Fibroblast of peridontal ligament (primary cell): ENCODE data around the gene DHRS4L2.
"Not testable (repeated sequence)": the region's sequence is repeated elsewhere in the genome, so short reads cannot be mapped to it uniquely, and the experiment has no call there.

Source experiments
- DNase-seq: peaks from one replicate; pipeline ENCODE4 v3.0.0-alpha.2; 2010; ENCODE audit errors: extremely low read depth

DHRS4L2 gene

DNA sequence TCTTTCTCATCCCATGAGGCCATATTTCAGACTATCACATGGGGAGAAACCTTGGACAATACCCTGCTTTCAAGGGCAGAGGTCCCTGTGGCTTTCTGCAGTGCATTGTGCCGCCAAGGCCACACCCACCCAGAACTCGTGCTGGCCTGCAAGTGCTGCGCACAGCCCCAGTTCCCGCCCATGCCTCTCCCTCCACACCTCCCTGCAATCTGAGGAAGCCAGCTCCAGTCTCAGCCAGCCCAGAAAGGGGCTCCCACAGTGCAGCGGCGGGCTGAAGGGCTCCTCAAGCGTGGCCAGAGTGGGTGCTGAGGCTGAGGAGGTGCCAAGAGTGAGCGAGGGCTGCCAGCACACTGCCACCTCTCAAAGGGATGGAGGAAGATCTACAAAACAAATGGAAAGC, 15.6 kb upstream of the DHRS4L2 start:
- not testable (repeated sequence) for DNase-seq

DNA sequence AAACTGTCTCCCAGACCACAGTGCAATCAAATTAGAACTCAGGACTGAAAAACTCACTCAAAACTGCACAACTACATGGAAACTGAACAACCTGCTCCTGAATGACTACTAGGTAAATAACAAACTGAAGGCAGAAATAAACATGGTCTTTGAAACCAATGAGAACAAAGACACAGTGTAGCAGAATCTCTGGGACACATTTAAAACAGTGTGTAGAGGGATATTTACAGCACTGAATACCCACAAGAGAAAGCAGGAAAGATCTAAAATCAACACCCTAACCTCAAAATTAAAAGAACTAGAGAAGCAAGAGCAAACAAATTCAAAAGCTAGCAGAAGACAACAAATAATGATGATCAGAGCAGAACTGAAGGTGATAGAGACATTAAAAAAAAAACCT, 14.7 kb upstream of the DHRS4L2 start:
- not testable (repeated sequence) for DNase-seq

DNA sequence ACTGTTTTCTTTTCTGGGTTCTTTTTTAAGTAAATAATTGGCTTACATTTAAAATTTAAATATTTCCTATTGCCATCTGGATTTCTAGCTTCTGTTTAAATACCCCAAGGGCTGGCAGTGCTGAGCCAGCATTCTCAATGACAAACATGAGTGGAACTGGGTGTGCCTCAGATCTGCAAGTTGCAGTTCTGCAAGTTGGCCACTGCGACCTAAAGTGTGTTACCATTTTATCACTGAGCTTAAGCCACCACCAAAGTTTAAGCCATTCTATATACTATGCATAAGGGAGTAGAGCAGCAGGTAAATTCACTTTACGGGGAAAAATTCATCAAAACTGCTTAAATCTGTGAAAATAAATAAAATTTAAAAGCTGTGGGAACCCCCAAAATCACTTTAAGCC, 11.5 kb upstream of the DHRS4L2 start:
- DNase-seq: not testable (repeated sequence)

DNA sequence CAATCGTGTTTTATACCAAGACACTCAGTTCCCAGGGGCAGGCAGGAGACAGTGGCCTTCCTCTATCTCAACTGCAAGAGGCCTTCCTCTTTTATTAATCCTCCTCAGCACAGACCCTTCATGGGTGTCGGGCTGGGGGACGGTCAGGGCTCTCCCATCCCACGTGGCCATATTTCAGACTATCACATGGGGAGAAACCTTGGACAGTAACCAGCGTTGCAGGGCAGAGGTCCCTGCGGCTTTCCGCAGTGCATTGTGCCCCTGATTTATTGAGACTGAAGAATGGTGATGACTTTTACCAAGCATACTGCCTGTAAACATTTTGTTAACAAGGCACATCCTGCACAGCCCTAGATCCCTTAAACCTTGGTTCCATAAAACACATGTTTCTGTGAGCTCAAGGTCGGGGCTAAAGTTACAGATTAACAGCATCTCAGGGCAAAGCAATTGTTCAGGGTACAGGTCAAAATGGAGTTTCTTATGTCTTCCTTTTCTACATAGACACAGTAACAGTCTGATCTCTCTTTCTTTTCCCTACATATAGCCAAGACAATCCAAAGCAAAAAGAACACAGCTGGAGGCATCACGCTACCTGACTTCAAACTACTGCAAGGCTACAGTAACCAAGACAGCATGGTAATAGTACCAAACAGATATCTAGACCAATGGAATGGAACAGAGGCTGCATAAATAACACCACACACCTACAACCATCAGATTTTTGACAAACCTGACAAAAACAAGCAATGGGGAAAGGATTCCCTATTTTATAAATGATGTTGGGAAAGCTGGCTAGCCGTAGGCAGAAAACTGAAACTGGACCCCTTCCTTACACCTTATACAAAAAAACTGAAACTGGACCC, 6.5 kb upstream of the DHRS4L2 start:
- DNase-seq: not testable (repeated sequence)

DNA sequence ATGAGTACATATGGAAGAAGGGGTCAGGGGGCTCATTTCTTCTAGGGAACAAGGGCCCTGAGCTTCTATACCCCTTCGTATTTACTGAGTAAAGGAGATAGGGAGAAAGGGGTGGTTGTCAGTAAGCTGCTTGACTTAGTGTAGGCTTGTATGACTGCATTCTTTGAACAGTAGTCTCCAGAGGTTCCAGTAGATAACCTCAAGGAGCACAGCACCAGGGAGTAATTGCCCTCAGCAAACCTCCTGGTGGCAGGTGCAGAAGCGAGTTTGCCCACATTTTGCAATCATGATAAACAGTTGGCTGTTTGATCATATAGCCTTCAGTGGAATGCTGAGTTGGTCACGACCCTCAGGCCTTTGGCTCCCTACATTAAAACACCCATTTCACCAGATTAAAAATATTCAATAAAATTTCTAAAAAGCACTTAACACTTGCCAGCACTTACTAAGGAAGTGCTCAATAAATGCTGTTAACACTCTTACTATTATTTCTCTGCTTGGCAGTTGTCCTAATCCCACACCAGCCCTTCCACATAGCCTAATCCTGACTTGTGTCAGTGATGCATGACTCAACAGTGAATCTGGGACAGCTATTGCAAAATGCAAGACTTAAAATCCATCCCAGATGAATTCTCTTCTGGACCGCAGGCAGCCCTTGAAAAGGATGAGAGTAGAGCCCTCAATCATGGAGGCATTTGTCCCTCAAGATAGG, 3.7 kb upstream of the DHRS4L2 start:
- peak; percentile 93 for DNase-seq

DNA sequence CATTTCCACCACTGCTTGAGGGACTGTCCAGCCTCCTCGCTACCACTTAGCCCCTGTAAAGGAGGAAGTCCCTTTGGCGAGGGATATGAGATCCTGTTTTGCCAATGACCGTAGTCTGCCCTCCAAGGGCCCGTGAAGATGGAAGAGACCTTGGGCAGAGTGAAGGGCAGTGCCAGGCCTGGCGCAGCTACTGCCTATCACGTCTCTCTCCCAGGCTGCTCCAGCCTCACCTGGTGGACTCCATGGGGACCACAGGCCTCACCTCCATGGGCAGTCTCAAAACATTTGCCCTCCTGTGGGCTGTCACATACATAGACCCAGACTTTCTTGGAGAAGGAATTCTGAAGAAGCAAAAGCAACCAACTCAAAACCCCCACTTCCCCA, 514 bp upstream of the DHRS4L2 start:
- DNase-seq: not testable (repeated sequence)

DNA sequence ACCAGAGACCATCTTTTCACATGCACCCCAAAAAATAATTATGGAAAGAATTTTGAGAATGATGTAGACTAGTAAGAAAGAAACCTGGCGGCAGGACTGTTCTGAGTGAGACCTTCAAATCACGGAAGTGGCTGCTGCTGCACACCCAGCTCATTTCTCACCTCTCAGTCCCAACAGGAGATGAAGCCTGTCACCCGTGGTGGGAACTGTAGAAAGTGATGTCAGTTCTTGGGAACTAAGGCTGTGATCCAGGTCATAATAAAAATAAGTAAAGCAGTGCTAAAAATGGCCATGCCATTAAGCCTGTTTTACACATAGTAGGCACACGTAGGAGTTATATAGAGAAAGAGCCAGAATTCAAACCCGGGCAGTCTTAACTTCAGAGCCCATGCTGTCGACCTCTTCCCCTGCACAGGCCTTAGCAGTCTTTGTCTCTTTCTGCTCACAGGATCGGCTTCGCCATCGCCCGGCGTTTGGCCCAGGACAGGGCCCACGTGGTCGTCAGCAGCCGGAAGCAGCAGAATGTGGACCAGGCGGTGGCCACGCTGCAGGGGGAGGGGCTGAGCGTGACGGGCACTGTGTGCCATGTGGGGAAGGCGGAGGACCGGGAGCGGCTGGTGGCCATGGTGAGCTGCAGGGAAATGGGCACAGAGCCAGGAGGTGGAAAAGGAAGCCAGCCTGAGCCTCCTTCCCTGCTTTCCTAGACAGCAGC, 1.2 kb downstream of the DHRS4L2 start:
- DNase-seq: not testable (repeated sequence)

DNA sequence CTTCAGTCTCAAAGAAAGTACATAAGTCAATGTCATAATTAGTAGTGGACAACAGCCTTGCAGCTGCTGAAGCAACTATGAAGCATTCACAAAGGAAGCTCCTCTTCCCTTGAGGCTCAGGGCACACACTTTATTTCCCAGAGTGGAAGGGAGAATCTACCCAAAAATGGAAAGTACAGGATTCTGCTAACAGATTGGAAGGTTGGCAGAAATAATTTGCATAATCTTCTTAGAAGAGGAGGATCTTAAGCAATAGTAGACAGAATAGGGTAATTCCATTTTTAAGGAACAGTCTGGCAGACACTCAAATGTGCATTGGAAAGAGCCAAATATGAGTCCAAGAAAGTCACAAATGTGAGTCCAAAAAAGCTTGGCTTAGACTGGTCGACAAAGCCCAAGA, 2.2 kb downstream of the DHRS4L2 start:
- not testable (repeated sequence) for DNase-seq

DNA sequence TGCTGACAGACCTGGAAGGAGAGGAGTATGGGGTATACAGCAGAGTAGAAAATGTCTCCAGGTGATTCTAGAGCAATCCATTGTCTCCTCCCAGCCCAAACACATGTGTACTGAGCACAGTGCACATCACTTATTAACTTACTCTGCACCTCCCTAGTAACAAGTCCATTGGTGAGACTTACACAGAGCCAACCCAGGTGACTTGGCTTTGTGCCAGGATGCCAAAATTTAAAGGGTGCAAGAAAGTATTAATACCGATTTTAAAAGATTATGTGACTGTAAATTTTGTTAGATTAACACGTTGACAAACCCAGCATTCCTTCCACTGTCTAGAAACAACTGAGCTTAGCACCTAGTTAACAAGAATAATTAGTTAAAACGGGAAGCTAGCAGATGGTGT, 4.3 kb downstream of the DHRS4L2 start:
- not testable (repeated sequence) for DNase-seq

DNA sequence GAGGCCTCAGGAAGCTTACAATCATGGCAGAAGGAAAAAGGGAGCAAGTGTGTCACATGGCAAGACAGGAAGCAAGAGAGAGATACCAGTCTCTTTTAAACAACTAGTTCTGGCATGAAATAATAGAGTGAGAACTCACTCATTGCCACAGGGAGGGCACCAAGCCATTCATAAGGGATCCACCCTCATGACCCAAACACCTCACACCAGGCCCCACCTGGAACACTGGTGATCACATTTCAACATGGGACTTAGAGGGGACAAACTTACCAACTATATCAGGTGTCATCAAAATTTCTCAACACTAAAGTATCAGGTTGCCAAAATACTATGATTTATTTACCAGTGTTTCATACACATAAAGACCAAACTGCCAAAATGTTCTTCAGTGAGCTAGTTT, 7.3 kb downstream of the DHRS4L2 start:
- DNase-seq: not testable (repeated sequence)

DNA sequence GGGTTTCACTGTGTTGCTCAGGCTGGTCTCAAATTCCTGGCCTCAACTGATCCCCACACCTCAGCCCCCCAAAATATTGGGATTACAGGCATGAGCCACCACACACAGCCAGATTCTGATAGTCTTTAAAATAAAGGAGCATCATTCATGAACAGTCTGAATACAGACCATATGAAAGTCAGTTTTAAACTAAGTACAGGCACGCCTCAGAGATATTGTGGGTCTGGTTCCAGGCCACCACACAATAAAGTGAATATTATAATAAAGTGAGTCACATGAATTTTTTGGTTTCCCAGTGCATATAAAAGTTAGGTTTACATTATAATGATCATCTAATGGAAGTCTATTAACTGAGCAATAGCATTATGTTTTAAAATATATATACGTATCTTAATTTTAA, 8.1 kb downstream of the DHRS4L2 start:
- DNase-seq: not testable (repeated sequence)

DNA sequence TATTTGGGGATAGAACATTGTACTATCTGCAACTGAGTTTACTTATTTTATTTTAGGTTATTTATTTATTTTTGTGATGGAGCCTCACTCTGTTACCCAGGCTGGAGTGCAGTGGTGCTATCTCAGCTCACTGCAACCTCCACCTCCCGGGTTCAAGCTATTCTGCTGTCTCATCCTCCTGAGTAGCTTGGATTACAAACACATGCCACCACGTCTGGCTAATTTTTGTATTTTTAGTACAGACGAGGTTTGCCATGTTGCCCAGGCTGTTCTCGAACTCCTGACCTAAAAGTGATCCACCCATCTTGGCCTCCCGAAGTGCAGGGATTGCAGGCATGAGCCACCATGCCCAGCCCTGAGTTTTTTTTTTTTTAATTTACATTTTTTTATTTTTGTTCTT, 10.9 kb downstream of the DHRS4L2 start:
- not testable (repeated sequence) for DNase-seq

DNA sequence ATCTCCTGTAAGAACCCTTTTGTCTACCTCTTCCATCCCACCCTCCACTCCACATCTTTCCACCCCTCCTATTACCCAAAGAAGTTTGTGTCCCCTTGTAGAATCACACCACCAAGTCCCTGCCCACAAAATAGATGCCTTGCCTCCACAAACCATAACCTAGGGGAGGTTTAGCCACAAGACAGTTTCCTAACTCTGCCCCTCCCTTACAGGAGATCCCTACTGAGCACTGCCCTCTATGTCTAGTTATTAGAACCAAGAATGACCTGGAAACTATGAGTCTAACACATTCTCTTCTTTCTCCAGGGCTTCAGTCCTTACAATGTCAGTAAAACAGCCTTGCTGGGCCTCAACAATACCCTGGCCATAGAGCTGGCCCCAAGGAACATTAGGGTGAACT, 12.3 kb downstream of the DHRS4L2 start:
- DNase-seq: not testable (repeated sequence)

DNA sequence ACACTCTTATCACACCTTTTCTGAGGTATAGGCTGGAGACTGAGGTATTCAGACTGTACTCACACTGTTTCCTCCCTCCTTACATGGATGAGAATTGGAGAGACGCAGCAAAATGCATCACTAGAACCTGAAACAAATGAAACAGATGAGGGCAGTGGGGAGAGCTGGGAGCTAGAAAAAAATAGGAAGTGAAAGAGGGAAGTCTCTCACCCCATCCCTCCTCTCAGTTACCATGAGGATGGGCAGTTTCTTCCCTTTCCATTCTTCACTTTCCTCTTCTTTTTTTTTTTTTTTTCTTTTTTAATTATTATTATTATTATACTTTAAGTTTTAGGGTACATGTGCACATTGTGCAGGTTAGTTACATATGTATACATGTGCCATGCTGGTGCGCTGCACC, 12.9 kb downstream of the DHRS4L2 start:
- not testable (repeated sequence) for DNase-seq

DNA sequence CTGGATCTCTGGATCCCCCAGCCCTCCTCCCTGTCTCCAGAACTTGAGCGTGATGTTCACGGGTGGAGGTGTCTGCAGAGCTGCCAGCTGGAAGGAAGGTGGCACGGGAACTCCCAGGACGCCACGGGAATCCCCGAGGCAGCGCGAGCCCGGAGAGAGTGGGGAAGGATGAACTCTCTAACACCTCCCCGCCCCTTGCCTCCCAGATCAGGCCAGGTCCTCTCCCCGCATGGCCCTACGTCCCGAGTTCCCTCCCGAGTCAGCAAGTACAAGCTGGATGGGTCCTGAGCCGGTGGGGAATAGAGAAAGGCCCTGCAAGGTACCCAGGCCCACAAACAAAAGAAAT, 17.7 kb downstream of the DHRS4L2 start:
- not testable (repeated sequence) for DNase-seq

DNA sequence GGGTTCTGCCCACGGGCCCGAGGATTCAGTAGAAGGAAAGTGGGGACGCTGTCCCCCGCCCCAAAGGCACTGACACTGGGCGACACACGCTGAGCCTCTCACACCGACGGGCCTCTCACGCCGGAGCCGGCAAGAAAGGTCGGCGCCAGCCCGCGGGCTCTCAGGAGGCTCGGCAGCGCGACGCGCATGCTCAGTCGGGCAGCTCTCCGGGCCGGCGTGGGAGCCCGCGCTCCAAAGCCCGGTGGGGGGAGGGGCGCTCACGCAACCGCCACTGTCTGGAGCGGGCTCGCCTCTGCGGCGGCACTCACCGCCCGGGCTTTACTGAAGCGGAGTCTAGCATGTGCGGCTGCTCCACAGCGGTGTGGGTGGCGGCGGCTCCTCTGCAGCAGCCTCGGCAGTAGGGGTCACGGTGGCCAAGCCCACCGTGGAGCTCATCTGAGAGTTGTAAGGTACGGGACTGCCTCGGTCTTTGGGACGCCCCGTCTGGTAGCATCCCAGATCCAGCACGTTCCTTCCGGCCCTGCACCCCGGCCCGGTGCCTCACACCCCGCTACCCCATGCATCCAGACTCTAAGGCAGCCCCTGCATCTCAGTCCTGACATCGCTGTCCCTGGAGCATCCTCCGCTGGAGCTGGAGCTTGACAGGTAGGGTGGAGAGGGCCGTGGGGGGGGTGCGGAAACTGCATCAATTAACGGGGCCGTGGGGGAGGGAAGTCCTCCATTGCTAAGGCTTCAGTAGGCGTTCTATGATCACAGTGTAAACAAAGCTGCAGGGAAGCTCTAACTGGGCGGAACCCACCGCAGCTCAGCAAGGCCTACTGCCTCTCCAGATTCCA, 18.3 kb downstream of the DHRS4L2 start:
- DNase-seq: not testable (repeated sequence)

DNA sequence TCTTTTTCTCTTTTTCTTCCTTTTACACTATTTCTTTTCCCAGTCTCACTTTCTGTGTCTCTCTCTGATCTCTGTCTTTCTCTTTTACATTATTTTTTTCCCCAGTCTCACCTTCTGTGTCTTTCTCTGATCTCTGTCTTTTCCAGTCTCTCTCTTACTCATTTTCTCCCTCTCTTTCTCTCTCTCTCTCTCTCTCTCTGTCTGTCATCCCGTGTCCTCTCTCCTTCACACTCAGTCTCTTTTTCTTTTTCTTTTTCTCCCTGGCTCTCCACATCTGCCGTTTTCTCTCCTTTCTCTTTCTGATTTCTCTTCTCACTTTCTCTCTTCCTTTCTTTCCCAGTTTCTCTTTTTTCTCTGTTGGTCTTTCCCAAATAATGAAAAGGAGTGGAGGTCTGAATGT, 22.3 kb downstream of the DHRS4L2 start:
- no peak for DNase-seq

DNA sequence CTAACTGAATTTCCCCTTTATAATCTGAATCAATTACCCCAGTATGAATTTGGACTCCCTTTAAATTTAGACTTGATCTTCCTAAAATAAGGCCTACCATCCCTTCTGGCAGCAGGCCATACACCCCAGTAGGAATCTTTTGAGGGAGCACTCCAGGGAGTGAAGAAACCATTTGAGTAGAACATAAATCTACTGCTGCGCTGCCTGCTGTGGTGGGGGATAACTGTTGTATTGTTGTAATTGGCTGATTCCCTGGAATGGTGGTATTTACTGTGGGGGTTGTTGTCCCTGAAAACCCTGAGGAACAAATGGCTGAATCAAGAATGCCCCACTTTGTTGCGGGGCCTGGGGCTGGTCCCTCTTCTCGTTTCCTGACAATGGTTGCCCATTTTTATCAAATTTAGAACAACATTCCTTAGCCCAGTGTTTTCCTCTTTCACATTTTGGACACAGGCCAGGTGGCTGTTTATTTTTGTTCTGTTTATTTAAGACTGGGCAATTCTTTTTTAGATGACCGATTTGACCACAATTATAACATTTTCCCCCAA, 24.1 kb downstream of the DHRS4L2 start:
- not testable (repeated sequence) for DNase-seq

DNA sequence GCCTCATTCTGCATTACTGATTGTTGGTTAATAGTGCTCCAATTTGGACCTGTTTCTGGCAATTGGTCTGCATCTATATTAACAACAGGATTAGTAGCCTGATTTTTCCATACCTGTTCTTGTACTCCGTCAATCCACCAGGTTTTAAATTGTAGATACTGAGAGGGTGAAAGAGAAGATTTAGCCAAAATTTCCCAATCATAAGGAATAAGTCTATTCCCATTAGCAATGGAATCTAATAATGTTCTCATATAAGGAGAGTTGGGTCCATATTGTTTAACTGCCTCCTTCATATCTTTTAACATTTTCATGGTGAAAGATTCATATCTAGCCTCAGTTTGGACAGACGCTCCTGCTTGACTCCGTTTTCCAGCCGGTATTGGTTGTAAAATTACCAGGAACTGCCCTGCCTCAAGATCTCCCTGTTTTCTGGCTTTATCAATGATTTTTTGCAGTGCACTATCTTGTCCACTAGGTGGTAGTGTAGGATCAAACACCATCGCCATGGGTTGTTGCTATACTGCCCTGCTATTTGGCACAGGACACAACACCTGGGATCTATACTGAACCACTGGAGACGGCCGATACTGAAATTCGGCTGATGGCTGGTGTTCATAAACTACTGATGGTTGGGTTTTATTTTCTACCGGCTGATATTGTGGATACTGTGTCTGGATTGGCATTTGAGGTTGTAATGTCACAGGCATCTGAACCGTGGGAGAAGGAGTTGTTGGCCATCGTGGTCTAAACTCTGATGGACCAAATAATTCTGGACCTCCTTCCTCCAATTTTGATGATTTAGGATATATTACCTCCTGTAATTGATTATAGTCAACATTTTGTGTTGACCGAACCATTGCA, 25.2 kb downstream of the DHRS4L2 start:
- DNase-seq: peak; percentile 71

DNA sequence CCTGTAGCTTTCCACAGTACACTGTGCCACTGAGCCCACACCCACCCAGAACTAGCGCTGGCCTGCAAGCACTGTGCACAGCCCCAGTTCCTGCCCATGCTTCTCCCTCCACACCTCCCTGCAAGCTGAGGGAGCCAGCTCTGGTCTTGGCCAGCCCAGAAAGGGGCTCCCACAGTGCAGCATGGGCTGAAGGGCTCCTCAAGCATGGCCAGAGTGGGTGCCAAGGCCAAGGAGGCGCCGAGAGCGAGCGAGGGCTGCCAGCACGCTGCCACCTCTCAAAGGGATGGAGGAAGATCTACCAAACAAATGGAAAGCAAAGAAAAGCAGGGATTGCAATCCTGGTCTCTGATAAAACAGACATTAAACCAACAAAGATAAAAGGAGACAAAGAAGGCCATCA, 27.0 kb downstream of the DHRS4L2 start:
- DNase-seq: not testable (repeated sequence)
